GM21825 (cell line): ENCODE data around the gene MS4A3.
"Not testable (repeated sequence)": the region's sequence is repeated elsewhere in the genome, so short reads cannot be mapped to it uniquely, and the experiment has no call there.

Experiments used
- ATAC-seq: cut with Tn5 transposase; IDR thresholded peaks from one replicate; pipeline ENCODE4 v1.9.1; 2021; ENCODE audit warnings: mild to moderate bottlenecking, moderate library complexity; ENCODE audit not compliant: unreplicated experiment

The MS4A3 gene

GRCh38 chr11:60056349-60056969, at the start of gene MS4A3:
Gene MS4A3, plus strand, starts transcription at chr11:60056665. Its CDS starts 4,496 bp downstream, at chr11:60061161.
- no peak for ATAC-seq

GRCh38 chr11:60016881-60017280, 39.6 kb upstream of the MS4A3 start, which contains the start of gene OOSP4B:
Gene OOSP4B, plus strand, starts transcription at chr11:60017181.
- ATAC-seq: no peak

DNA sequence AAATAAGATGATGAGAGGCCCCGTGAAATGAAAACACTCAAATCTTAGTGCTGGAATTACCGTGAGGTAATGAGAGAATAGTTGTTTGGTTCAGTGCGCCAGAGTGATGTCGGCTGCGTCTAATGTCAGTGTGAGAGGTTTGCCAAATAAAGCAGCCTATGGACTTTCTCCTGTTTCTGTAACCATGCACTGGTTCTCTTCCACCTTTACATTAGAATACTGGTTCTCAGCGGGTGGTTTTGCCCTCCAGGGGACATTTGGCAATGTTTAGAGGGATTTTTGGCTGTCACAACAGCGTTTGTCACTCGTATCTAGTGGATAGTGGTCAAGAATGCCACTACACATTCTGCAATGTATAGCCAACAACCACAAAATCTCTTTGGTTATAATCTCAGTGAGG, 38.4 kb upstream of the MS4A3 start:
- ATAC-seq: no peak

GRCh38 chr11:60020376-60020775, 36.1 kb upstream of the MS4A3 start:
- not testable (repeated sequence) for ATAC-seq

DNA sequence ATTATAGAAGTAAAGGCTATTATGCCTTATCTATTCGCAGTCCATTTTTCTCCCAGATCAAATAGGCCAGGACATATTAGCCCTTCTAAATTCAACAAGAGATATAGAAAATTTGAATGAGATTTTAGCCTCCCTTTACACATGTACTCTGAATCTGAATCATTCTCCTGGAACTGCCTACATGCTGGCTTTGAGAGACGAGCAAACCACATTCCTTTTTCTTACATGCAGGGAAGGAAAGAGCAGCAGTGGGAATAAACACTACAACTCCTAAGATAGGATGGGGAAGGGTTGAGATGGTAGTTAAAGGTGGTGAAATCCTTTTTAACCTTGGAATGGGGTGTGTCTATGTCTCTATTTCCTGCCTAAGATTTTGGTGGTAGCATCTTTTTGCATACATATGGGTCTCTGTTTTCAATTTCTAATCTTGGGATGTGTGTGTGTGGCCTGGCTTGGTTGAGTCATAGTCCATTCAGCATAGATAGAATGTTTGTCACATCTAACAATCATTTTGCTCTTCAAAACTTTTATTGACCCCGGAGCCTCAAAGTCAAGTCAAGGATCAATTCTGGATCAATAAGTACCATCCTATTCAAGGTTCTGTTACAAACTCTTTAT, 27.3 kb upstream of the MS4A3 start:
- ATAC-seq: no peak

DNA sequence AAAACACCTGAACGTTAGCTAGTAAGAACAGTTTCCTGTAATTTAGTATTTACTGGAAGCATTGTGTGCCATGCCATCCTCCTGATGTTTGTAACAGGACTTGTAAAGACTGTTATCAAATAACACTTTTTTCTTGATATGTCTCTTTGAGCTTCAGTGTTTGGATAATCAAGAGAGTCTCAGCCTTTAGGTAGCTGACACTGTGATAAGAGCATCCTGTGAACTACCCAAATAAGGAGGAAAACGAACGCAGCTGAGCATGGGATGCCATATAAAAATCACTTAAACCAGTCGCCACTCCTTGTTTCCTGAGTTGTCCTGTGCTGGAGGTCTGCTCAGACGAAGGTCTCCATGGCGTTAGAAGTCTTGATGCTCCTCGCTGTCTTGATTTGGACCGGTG, 16.4 kb upstream of the MS4A3 start, which contains the start of gene OOSP2:
OOSP2 (plus strand) TSS at position 301 of the 400 bp plus-strand sequence; CDS start at position 352, 51 bp downstream.
- ATAC-seq: no peak

DNA sequence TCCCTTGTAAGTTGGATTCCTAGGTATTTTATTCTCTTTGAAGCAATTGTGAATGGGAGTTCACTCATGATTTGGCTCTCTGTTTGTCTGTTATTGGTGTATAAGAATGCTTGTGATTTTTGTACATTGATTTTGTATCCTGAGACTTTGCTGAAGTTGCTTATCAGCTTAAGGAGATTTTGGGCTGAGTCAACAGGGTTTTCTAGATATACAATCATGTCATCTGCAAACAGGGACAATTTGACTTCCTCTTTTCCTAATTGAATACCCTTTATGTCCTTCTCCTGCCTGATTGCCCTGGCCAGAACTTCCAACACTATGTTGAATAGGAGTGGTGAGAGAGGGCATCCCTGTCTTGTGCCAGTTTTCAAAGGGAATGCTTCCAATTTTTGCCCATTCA, 6.0 kb upstream of the MS4A3 start:
- ATAC-seq: not testable (repeated sequence)

DNA sequence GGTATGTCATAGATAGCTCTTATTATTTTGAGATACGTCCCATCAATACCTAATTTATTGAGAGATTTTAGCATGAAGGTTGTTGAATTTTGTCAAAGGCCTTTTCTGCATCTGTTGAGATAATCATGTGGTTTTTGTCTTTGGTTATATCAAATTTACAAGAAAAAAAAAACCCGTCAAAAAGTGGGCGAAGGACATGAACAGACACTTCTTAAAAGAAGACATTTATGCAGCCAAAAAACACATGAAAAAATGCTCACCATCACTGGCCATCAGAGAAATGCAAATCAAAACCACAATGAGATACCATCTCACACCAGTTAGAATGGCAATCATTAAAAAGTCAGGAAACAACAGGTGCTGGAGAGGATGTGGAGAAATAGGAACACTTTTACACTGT, 5.6 kb upstream of the MS4A3 start:
- ATAC-seq: not testable (repeated sequence)

DNA sequence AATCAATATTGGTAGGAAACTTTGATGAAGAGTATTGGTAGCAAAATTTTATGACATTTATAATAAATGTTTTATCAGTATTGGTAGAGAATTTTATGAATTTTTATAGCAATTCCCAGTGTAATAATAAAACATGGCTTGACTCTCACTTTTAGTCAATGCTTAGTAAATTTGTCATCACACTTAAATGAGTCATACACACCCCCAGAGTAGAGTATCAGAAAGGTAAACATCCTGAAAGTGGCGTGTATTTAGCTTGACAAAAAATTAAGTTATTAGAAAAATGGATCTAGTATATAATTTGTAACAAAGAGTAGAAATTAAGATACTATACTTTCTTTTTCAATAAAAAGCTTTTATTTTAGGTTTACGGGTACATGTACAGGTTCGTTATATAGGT, 2.6 kb downstream of the MS4A3 start:
- no peak for ATAC-seq

DNA sequence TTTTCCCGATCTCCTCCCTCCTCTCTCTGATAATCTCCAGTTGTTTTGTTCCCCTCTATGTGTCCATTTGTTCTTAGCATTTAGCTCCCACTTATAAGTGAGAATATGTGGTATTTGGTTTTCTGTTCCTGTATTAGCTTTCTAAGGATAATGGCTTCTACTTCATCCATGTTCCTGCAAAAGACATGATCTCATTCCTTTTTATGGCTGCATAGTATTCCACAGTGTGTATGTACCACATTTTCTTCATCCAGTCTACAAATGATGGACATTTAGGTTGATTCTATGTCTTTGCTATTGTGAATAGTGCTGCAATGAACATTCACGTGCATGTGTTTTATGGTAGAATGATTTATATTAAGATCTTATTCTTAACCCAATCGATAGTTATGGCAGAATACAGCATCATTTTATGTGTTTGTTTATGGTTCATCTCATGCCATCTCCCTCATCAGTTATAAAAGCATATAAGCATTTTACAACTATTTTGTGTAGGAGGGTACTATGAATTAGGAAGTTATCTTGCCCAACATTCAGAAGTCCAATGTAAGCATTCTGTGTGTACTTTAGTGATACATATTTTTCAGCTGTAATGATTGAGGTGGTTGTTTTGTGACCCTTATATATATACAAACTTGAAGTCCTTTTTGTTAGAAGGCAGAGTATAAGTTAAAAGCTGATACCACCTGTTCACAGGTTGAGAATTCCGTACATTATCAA, 3.2 kb downstream of the MS4A3 start:
- ATAC-seq: no peak

DNA sequence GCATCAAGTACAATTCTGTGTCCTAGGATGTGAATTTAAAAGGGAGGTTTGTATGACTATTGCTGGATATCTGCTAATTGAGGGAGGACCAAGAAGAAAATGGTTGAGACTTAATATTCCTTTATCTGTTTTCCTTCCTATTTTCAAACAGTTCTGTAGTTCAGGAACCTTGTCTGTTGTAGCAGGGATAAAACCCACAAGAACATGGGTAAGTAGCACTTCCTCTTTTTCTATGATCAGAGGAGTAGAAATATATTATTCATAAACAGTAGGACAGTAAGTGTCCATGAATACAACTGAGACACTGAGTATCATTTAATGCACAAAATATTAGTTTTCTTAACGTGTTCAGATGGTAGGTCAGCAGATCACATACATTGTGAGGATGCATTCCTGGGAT, 7.6 kb downstream of the MS4A3 start:
- no peak for ATAC-seq

DNA sequence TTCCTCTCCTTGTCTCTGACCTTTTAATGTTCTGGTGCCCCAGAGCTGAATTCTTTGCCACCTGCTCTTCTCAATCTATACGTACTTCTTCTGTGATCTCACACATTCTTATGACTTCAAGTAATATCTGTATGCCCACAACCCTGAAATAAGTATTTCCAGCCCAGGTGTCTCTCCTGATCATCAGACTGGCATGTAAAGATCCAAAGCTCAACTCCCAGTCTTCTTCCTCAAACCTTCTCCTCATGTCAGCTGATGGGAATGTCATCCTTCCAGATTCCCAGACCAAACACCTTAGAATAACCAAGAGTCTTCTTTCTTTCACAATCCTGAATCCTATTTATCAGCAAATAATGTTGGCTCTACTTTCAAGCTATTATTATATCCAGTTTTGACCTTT, 9.3 kb downstream of the MS4A3 start:
- no peak for ATAC-seq

GRCh38 chr11:60069450-60069849, 13.0 kb downstream of the MS4A3 start:
- ATAC-seq: no peak

GRCh38 chr11:60071644-60072043, 15.2 kb downstream of the MS4A3 start:
- not testable (repeated sequence) for ATAC-seq

DNA sequence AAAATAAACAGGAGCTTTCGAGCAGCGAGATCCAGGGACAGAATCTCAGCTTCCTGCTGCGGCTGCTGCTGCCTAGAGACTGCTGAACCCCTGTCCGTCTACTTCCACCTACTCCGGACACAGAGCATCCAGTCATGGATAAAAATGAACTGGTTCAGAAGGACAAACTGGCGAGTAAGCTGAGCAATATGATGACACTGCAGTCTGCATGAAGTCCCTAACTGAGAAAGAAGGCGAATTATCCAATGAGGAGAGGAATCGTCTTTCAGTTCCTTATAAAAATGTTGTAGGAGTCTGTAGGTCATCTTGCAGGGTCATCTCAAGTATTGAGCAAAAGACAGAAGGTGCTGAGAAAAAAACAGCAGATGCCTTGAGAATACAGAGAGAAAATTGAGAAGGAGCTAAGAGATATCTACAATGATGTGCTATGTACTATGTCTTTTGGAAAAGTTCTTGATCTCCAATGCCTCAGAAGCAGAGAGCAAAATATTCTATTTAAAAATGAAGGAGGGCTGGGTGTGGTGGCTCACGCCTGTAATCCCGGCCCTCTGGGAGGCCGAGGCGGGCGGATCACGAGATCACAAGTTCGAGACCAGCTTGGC, 20.9 kb downstream of the MS4A3 start:
- no peak for ATAC-seq

DNA sequence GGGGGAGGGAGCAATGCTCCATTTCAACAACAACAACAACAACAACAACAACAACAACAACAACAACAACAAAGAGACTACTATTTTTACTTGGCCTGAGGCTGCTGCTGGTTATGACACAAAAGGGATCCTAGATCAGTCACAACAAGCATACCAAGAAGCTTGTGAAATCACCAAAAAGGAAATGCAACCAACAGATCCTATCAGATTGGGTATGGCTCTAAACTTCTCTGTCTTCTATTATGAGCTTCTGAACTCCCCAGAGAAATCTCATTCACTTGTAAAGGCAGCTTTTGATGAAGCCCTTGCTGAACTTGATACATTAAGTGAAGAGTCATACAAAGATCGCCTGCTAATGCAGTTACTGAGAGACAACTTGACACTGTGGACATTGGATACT, 21.5 kb downstream of the MS4A3 start:
- no peak for ATAC-seq

DNA sequence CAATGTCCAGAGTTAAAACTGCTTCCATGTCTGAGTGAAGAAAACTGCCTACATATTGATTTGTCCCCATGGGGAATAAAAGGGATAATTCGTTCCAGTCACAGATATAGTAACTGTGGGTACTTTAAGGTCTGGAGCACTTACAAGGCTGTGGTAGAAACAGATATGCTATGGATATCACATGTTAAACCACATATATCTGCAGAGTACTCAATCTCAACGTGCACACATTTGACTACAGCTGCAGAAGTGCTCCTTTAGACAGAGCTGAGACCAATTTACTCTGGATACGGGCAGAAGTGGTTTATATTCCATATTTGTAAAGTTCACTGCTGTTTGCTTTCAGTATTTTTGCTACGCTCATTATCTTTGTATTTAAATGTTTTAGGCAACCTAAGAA, 22.3 kb downstream of the MS4A3 start:
- no peak for ATAC-seq

GRCh38 chr11:60080535-60080934, 24.1 kb downstream of the MS4A3 start:
- ATAC-seq: no peak

GRCh38 chr11:60084631-60085273, 28.3 kb downstream of the MS4A3 start:
- no peak for ATAC-seq

DNA sequence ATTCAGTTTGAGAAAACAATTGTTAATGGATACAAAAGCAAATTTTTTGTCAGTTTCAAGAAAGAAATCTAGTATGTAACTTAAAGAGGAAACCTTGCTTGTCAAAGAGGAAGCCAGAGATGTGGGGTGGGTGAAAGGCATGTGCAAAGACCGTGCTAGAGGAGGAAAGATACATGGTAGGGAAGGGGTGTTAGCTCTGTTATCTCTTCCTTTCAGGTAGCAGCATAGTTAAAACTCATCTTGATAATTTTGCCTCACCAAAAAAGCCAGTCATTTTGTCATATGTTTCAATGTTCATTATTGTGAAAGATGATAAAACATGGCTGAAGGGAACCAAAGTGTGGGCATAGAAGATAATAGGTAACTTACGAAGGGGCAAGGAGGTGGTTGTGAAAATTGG, 29.4 kb downstream of the MS4A3 start:
- ATAC-seq: no peak

DNA sequence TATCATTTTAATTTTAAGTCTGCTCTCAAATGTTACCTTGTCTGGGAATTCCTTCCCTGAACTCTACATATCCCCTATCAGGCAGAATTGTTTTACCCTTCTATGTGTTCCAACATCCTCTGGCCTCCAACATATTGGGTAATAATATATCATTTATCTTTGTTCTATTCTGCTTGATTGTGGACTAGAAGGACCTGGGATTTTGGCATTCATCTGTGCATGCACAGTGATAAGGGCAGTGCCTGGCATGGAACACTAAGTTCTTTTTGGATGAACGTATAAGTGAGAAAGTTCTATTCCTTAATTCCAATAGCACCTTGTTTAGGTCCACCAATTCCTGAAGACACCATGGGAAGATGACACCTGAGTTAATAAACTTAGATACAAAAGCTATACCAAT, 30.8 kb downstream of the MS4A3 start:
- ATAC-seq: no peak
